Measurements from ENCODE around the gene GJA1.
"Not testable (repeated sequence)": the region's sequence is repeated elsewhere in the genome, so short reads cannot be mapped to it uniquely, and the experiment has no call there.

The GJA1 gene

GRCh38 chr6:121447746-121448145, 12.3 kb downstream of the GJA1 start:
- H3K36me3 Mint-ChIP-seq (ENCODE audit: low read depth); H3K9me3 Mint-ChIP-seq; H3K27me3 Mint-ChIP-seq; H3K27ac Mint-ChIP-seq; H3K4me1 Mint-ChIP-seq (ENCODE audit: low read depth); H3K4me3 Mint-ChIP-seq: not testable (repeated sequence)

GRCh38 chr6:121448528-121448927, 13.1 kb downstream of the GJA1 start:
- not testable (repeated sequence) for H3K4me3 Mint-ChIP-seq; H3K9me3 Mint-ChIP-seq; H3K27ac Mint-ChIP-seq; H3K27me3 Mint-ChIP-seq; H3K36me3 Mint-ChIP-seq (ENCODE audit: low read depth); H3K4me1 Mint-ChIP-seq (ENCODE audit: low read depth)

- Mint-ChIP-seq H3K9me3 (no peaks in the 10 kb centered on the region), H3K27ac (no peak overlapping the region), H3K4me3 (no peak overlapping the region), H3K4me1 (ENCODE audit: low read depth) (no peaks in the 10 kb centered on the region), H3K36me3 (ENCODE audit: low read depth) (no peaks in the 10 kb centered on the region), H3K27me3 (peaks cover 5% of the 10 kb centered on the region)
Measured at GRCh38 chr6:121449331-121449730, 13.9 kb downstream of the GJA1 start.

GRCh38 chr6:121450242-121450641, 14.8 kb downstream of the GJA1 start:
- H3K4me3 Mint-ChIP-seq = no peak overlapping the region
- no peak overlapping the region for H3K27ac Mint-ChIP-seq
- no peaks in the 10 kb centered on the region for H3K36me3 Mint-ChIP-seq (ENCODE audit: low read depth)
- H3K4me1 Mint-ChIP-seq (ENCODE audit: low read depth) = no peaks in the 10 kb centered on the region
- no peaks in the 10 kb centered on the region for H3K9me3 Mint-ChIP-seq
- peaks cover 5% of the 10 kb centered on the region for H3K27me3 Mint-ChIP-seq

- Mint-ChIP-seq H3K9me3 (no peaks in the 10 kb centered on the region), H3K4me1 (ENCODE audit: low read depth) (no peaks in the 10 kb centered on the region), H3K4me3 (no peak overlapping the region), H3K27ac (no peak overlapping the region), H3K27me3 (peaks cover 5% of the 10 kb centered on the region), H3K36me3 (ENCODE audit: low read depth) (no peaks in the 10 kb centered on the region)
Measured at GRCh38 chr6:121451250-121451649, 15.8 kb downstream of the GJA1 start.

- Mint-ChIP-seq H3K4me3 (no peak overlapping the region), H3K27ac (no peak overlapping the region)
Measured at GRCh38 chr6:121453191-121453590, 17.7 kb downstream of the GJA1 start.

GRCh38 chr6:121460170-121460569, 24.7 kb downstream of the GJA1 start:
- no peaks in the 10 kb centered on the region for H3K9me3 Mint-ChIP-seq
- H3K4me1 Mint-ChIP-seq (ENCODE audit: low read depth) = no peaks in the 10 kb centered on the region
- no peak overlapping the region for H3K27ac Mint-ChIP-seq
- no peaks in the 10 kb centered on the region for H3K36me3 Mint-ChIP-seq (ENCODE audit: low read depth)
- no peaks in the 10 kb centered on the region for H3K27me3 Mint-ChIP-seq
- H3K4me3 Mint-ChIP-seq = no peak overlapping the region

More at GRCh38 chr6:121453191-121453590, 17.7 kb downstream of the GJA1 start:
- Mint-ChIP-seq H3K4me1 (ENCODE audit: low read depth) (no peaks in the 10 kb centered on the region), H3K36me3 (ENCODE audit: low read depth) (no peaks in the 10 kb centered on the region), H3K9me3 (no peaks in the 10 kb centered on the region), H3K27me3 (no peaks in the 10 kb centered on the region)

GRCh38 chr6:121463087-121463486, 27.6 kb downstream of the GJA1 start:
- Mint-ChIP-seq H3K9me3 (no peaks in the 10 kb centered on the region), H3K27ac (no peak overlapping the region), H3K27me3 (no peaks in the 10 kb centered on the region), H3K36me3 (ENCODE audit: low read depth) (no peaks in the 10 kb centered on the region), H3K4me3 (no peak overlapping the region), H3K4me1 (ENCODE audit: low read depth) (no peaks in the 10 kb centered on the region)

- no peaks in the 10 kb centered on the region for H3K4me1 Mint-ChIP-seq (ENCODE audit: low read depth)
- no peaks in the 10 kb centered on the region for H3K27me3 Mint-ChIP-seq
Measured at GRCh38 chr6:121465101-121465500, 29.7 kb downstream of the GJA1 start.

GRCh38 chr6:121479486-121480098, 44.1 kb downstream of the GJA1 start:
- H3K27ac Mint-ChIP-seq = no peak overlapping the region
- no peaks in the 10 kb centered on the region for H3K4me1 Mint-ChIP-seq (ENCODE audit: low read depth)
- no peaks in the 10 kb centered on the region for H3K36me3 Mint-ChIP-seq (ENCODE audit: low read depth)
- H3K27me3 Mint-ChIP-seq = no peaks in the 10 kb centered on the region
- H3K9me3 Mint-ChIP-seq = no peaks in the 10 kb centered on the region
- no peak overlapping the region for H3K4me3 Mint-ChIP-seq

More at GRCh38 chr6:121465101-121465500, 29.7 kb downstream of the GJA1 start:
- no peaks in the 10 kb centered on the region for H3K36me3 Mint-ChIP-seq (ENCODE audit: low read depth)
- H3K9me3 Mint-ChIP-seq = no peaks in the 10 kb centered on the region
- H3K27ac Mint-ChIP-seq = no peak overlapping the region
- H3K4me3 Mint-ChIP-seq = no peak overlapping the region

- Mint-ChIP-seq H3K27me3 (no peaks in the 10 kb centered on the region), H3K36me3 (ENCODE audit: low read depth) (no peaks in the 10 kb centered on the region), H3K9me3 (no peaks in the 10 kb centered on the region), H3K27ac (no peak overlapping the region), H3K4me3 (no peak overlapping the region), H3K4me1 (ENCODE audit: low read depth) (no peaks in the 10 kb centered on the region)
Measured at GRCh38 chr6:121480099-121480713, 44.8 kb downstream of the GJA1 start.

GRCh38 chr6:121482004-121482693, 46.7 kb downstream of the GJA1 start:
- Mint-ChIP-seq H3K4me3 (no peak overlapping the region), H3K36me3 (ENCODE audit: low read depth) (no peaks in the 10 kb centered on the region), H3K4me1 (ENCODE audit: low read depth) (no peaks in the 10 kb centered on the region), H3K27ac (no peak overlapping the region), H3K27me3 (no peaks in the 10 kb centered on the region), H3K9me3 (no peaks in the 10 kb centered on the region)

- Mint-ChIP-seq H3K36me3 (ENCODE audit: low read depth) (no peaks in the 10 kb centered on the region), H3K9me3 (no peaks in the 10 kb centered on the region), H3K27ac (no peak overlapping the region), H3K4me3 (no peak overlapping the region), H3K4me1 (ENCODE audit: low read depth) (no peaks in the 10 kb centered on the region), H3K27me3 (no peaks in the 10 kb centered on the region)
Measured at GRCh38 chr6:121482751-121483150, 47.3 kb downstream of the GJA1 start.

- no peak overlapping the region for H3K4me3 Mint-ChIP-seq
- no peaks in the 10 kb centered on the region for H3K36me3 Mint-ChIP-seq (ENCODE audit: low read depth)
- H3K9me3 Mint-ChIP-seq = no peaks in the 10 kb centered on the region
- no peaks in the 10 kb centered on the region for H3K27me3 Mint-ChIP-seq
- no peak overlapping the region for H3K27ac Mint-ChIP-seq
- no peaks in the 10 kb centered on the region for H3K4me1 Mint-ChIP-seq (ENCODE audit: low read depth)
Measured at GRCh38 chr6:121485359-121485811, 49.9 kb downstream of the GJA1 start.

GRCh38 chr6:121491576-121491975, 56.1 kb downstream of the GJA1 start:
- Mint-ChIP-seq H3K4me3 (no peak overlapping the region), H3K4me1 (ENCODE audit: low read depth) (no peaks in the 10 kb centered on the region), H3K36me3 (ENCODE audit: low read depth) (no peaks in the 10 kb centered on the region), H3K27ac (no peak overlapping the region), H3K9me3 (no peaks in the 10 kb centered on the region), H3K27me3 (no peaks in the 10 kb centered on the region)

Measured in stimulated activated naive CD8-positive, alpha-beta T cell treated with anti-CD3 and anti-CD28 coated beads, Interleukin-15, Interleukin-2, amounts not matched to agents 100 ng/mL and 50 ng/mL, for 24 hours (primary cell).